Parathyroid adenoma (tissue), 2 donors: ENCODE data around the gene PTGER3.

ENCODE experiments used
- H2AFZ ChIP-seq: fragments of 300-600 bp; sonication (generic); one replicate; pipeline ENCODE4 v1.7.0; 2017; ENCODE audit warnings: antibody characterized with exemption, mild to moderate bottlenecking
- H3K27ac ChIP-seq: fragments of 300-600 bp; sonication (generic); one replicate; pipeline ENCODE4 v1.7.0; 2017
- H3K27me3 ChIP-seq: fragments of 300-600 bp; sonication (generic); one replicate; pipeline ENCODE4 v1.7.0; 2017; ENCODE audit warnings: low read length; ENCODE audit not compliant: control insufficient read depth, insufficient read depth
- H3K36me3 ChIP-seq: fragments of 300-600 bp; sonication (generic); one replicate; pipeline ENCODE4 v1.7.0; 2017; ENCODE audit warnings: low read length; ENCODE audit not compliant: control insufficient read depth, insufficient read depth
- H3K4me1 ChIP-seq: fragments of 300-600 bp; sonication (generic); one replicate; pipeline ENCODE4 v1.7.0; 2017; ENCODE audit warnings: control low read depth
- H3K4me2 ChIP-seq: fragments of 300-600 bp; sonication (generic); one replicate; pipeline ENCODE4 v1.7.0; 2017; ENCODE audit warnings: low read length
- H3K4me3 ChIP-seq: fragments of 300-600 bp; sonication (generic); one replicate; pipeline ENCODE4 v1.7.0; 2017; ENCODE audit warnings: low read depth, low read length
- H3K79me2 ChIP-seq: fragments of 300-600 bp; sonication (generic); one replicate; pipeline ENCODE4 v1.7.0; 2017; ENCODE audit warnings: control low read depth
- H3K9ac ChIP-seq: fragments of 300-600 bp; sonication (generic); one replicate; pipeline ENCODE4 v1.7.0; 2017; ENCODE audit warnings: mild to moderate bottlenecking
- H3K9me3 ChIP-seq: fragments of 300-600 bp; sonication (generic); one replicate; pipeline ENCODE4 v1.7.0; 2017; ENCODE audit warnings: low read length; ENCODE audit not compliant: control insufficient read depth
- TF ChIP-seq, protein P1 (sequence below): fragments of 300-600 bp; sonication (generic); IDR thresholded peaks from one replicate; pipeline ENCODE4 v1.7.0; 2017; ENCODE audit warnings: antibody characterized with exemption, mild to moderate bottlenecking
- donor health status: primary hyperparathyroidism.

The PTGER3 gene

DNA sequence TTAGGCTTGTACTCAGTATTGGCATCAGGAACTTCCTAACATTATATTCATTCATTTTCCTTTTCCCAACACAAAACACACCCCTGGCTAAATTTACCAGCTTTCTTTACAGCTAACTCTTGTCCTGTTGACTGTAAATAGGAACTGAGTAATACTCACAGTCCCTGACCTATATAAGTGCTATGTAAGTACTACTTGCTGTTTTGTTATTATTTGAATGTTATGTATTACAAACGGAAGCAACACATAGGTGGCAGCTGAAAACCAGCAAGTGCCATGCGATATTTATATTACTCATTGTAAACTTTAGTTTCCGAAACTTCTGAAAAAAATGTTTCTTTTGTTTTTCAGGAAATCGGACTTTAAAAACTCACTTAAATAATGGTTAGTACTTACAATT lies 21.5 kb downstream of the PTGER3 start:
- Histone ChIP-seq H3K4me3 (no peak overlapping the region), H3K9me3 (no peaks in the 10 kb centered on the region), H2AFZ (no peak overlapping the region), H3K79me2 (no peaks in the 10 kb centered on the region), H3K27ac (no peak overlapping the region), H3K9ac (no peak overlapping the region), H3K4me1 (no peaks in the 10 kb centered on the region), H3K27me3 (no peaks in the 10 kb centered on the region), H3K4me2 (no peak overlapping the region), H3K36me3 (no peaks in the 10 kb centered on the region)
- TF ChIP-seq, protein P1, sequence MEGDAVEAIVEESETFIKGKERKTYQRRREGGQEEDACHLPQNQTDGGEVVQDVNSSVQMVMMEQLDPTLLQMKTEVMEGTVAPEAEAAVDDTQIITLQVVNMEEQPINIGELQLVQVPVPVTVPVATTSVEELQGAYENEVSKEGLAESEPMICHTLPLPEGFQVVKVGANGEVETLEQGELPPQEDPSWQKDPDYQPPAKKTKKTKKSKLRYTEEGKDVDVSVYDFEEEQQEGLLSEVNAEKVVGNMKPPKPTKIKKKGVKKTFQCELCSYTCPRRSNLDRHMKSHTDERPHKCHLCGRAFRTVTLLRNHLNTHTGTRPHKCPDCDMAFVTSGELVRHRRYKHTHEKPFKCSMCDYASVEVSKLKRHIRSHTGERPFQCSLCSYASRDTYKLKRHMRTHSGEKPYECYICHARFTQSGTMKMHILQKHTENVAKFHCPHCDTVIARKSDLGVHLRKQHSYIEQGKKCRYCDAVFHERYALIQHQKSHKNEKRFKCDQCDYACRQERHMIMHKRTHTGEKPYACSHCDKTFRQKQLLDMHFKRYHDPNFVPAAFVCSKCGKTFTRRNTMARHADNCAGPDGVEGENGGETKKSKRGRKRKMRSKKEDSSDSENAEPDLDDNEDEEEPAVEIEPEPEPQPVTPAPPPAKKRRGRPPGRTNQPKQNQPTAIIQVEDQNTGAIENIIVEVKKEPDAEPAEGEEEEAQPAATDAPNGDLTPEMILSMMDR, result no peak

DNA sequence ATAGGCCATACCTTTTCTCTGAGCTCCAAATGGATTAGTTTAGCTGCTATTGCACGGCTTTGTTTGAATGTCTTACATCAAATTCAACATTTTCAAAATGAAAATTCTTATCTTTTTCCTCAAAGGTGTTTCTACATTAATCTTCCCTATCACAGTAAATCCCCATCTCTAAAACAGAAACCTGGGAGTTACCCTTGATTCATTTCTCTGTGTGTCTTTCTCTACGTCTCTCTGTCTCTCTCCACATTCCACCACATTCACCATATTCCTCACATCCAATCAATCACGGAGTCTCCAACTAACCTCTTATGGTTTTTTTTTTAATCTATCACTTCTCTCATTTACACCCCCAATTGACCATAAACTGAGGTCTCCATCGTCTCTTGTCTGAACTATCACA lies 24.1 kb downstream of the PTGER3 start:
- TF ChIP-seq, protein P1, result no peak
- H3K4me3 ChIP-seq, result no peak overlapping the region
- no peaks in the 10 kb centered on the region for H3K36me3 ChIP-seq
- H3K79me2 ChIP-seq, result no peaks in the 10 kb centered on the region
- no peaks in the 10 kb centered on the region for H3K4me1 ChIP-seq
- H3K9me3 ChIP-seq, result no peaks in the 10 kb centered on the region
- no peak overlapping the region for H3K27ac ChIP-seq
- no peak overlapping the region for H2AFZ ChIP-seq
- H3K4me2 ChIP-seq, result no peak overlapping the region
- H3K27me3 ChIP-seq, result no peaks in the 10 kb centered on the region
- no peak overlapping the region for H3K9ac ChIP-seq

DNA sequence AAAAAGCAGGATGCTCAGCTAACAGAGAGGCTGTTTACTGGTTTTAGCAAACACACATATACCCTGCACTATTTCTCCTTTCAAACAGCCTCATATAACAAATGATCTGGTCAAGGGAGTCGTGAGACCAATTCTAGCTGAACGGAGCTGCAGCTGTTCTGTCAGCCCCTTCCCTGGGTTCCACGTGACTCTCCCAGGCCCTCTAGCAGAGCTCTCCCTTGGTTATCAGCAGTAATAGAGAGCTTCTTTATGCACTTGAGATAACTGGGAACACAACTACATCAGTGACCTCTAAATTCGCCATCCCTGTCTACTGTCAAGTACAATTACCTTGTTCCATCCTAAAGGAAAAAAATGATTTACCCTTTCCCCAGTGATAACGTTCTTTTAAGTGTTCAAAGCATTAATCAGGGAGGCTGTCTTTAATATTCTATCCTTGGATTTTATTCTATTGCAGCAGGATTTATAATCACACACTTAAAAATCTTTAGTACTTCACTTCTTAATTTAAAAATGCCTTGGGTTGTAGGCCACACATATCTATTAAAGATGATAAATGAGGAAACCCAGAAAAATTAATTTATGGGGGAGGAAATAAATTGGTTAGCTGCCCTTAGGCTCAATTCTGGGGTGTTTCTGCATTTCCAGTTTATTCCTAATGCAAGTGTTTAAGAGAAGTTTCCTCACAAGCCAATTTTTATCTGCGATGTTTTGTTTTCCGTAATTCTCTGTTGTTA lies 28.2 kb downstream of the PTGER3 start:
- H3K79me2 ChIP-seq, result no peaks in the 10 kb centered on the region
- H3K27ac ChIP-seq, result no peak overlapping the region
- no peaks in the 10 kb centered on the region for H3K27me3 ChIP-seq
- H3K4me2 ChIP-seq, result no peak overlapping the region
- no peak overlapping the region for H3K4me3 ChIP-seq
- TF ChIP-seq, protein P1, result no peak
- H3K9ac ChIP-seq, result no peak overlapping the region
- H2AFZ ChIP-seq, result no peak overlapping the region
- no peaks in the 10 kb centered on the region for H3K4me1 ChIP-seq
- H3K36me3 ChIP-seq, result no peaks in the 10 kb centered on the region
- H3K9me3 ChIP-seq, result no peaks in the 10 kb centered on the region

DNA sequence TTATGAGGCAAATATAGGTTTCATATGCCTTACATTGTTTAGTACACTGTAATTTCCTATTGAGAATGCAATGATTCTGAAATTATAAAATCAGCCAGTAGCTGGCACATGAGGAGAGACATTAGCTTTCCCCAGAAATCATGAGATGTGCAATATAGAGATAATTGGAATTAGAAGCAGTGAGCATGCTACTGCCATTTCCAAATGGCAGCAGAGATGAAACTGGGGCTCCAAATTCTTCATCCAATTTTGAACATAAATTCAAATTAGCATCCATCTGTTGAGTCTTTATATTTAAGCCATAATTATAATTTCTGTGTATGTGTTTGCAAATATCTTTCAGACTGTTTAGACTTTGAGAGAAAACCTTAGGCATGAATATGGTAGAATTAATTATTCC lies 28.8 kb downstream of the PTGER3 start:
- no peak overlapping the region for H3K4me3 ChIP-seq
- TF ChIP-seq, protein P1, result no peak

DNA sequence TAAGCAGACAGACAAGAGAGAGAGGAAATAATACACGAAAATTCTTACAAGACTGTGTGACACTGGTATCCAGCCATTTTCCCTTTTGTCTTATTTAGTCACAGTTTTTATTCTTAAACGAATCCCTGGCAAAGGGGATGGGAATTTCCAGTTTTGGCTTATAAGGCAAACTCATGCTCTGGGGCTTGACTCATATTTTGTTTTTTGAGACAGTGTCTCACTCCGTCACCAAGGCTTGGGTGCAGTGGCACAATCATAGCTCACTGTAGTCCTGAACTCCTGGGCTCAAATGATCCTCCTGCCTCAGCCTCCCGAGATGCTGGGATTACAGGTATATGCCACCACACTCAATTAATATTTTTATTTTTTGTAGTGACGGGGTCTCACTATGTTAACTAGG lies 31.9 kb downstream of the PTGER3 start:
- TF ChIP-seq, protein P1, result no peak
- Histone ChIP-seq H3K27me3 (no peaks in the 10 kb centered on the region), H3K79me2 (no peaks in the 10 kb centered on the region), H3K9ac (no peak overlapping the region), H2AFZ (no peak overlapping the region), H3K27ac (no peak overlapping the region), H3K4me1 (no peaks in the 10 kb centered on the region), H3K4me2 (no peak overlapping the region), H3K4me3 (no peak overlapping the region), H3K36me3 (no peaks in the 10 kb centered on the region), H3K9me3 (no peaks in the 10 kb centered on the region)

More for the DNA sequence above, 28.8 kb downstream of the PTGER3 start:
- no peak overlapping the region for H3K4me2 ChIP-seq
- H3K9me3 ChIP-seq, result no peaks in the 10 kb centered on the region
- no peak overlapping the region for H2AFZ ChIP-seq
- H3K4me1 ChIP-seq, result no peaks in the 10 kb centered on the region
- no peak overlapping the region for H3K27ac ChIP-seq
- H3K79me2 ChIP-seq, result no peaks in the 10 kb centered on the region
- no peak overlapping the region for H3K9ac ChIP-seq
- no peaks in the 10 kb centered on the region for H3K27me3 ChIP-seq
- H3K36me3 ChIP-seq, result no peaks in the 10 kb centered on the region
